GM12891 (cell line): ENCODE measurements around the gene ABLIM2.

Experiments
- DNase-seq: peaks from one replicate; pipeline ENCODE4 v3.0.0; 2011; ENCODE audit warnings: low spot score; ENCODE audit not compliant: insufficient read length
- FAIRE-seq: peaks from 2 replicates; lab custom pipeline; 2011; peaks lifted over from hg19 to GRCh38; lab: Jason Lieb, UNC
- PAX5 ChIP-seq: IDR thresholded peaks from 2 replicates; pipeline ENCODE4 v1.6.1; 2011; ENCODE audit warnings: low read length, moderate library complexity, mild to moderate bottlenecking; ENCODE audit not compliant: insufficient read depth, severe bottlenecking
- POLR2A ChIP-seq: IDR thresholded peaks from 2 replicates; pipeline ENCODE4 v1.6.1; 2011; ENCODE audit warnings: low read depth, low read length, control low read depth
- POLR2AphosphoS5 ChIP-seq: IDR thresholded peaks from 2 replicates; pipeline ENCODE4 v1.6.1; 2011; ENCODE audit warnings: low read depth, low read length, control low read depth
- POU2F2 ChIP-seq: IDR thresholded peaks from 2 replicates; pipeline ENCODE4 v1.6.1; 2011; ENCODE audit warnings: low read depth, mild to moderate bottlenecking, control low read depth, low read length, moderate library complexity
- SPI1 ChIP-seq: IDR thresholded peaks from 2 replicates; pipeline ENCODE4 v1.6.1; 2011; ENCODE audit warnings: low read depth, low read length, control low read depth
- TAF1 ChIP-seq: IDR thresholded peaks from 2 replicates; pipeline ENCODE4 v1.6.1; 2011; ENCODE audit warnings: low read depth, low read length, control low read depth

Gene ABLIM2

DNA sequence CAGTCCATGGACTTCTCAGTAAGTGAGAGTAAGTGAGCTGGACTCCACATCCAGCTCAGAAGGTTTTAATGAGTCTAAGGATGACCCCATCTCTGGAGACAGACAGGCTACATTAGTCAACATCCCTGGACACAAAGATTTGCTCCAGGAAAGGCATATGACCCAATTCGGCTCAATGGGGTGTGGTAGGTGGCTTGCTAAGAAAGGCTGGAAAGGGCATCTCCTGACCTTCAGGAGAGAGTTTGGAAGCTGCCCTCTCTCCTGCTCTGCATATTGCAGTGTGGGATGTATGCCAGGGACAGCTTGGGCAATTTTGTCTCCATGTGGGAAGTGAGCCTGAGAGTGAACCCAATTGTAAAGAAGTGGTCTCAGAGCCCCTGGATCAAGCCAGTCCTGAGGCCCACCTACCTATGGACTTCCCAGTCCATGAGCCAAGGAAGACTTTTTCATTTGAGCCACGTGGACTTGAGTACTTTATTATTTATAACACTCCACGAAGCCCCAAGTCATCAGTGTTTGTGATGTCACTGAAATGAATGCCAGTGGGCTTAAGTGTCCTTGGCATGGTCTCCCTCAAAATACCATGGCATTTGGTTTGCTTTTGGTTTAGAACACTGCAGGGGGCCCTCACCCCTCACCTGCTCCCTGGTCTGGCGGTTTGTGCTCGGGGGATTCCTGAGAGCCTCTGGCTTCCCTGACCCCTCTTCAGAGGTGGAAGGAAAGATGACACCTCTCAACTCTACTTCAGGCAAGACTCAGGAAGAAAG lies 10.4 kb upstream of the ABLIM2 start:
- TF ChIP-seq PAX5: no peak
- no peak for DNase-seq
- no peak for FAIRE-seq

DNA sequence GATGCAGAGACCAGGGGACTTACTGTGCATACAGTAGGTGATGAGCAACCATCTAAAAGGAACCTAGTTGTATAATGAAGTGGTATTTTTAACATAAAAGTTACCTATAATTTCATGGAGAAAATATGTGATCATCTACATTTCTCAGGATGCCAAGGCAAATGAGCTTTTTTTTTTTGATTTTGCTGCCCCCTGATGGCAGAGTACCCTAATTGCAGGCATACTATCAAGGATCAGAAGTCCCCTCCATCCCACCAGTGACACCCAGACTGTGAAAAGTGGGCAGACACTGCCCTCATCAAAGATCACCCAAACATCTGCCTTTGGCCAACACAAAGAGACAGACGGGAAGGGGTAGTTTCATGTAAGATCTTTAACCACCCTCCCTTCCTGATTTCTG lies 9.6 kb upstream of the ABLIM2 start:
- TF ChIP-seq TAF1: no peak
- TF ChIP-seq SPI1: no peak
- no peak for TF ChIP-seq POLR2A
- TF ChIP-seq PAX5: no peak
- no peak for TF ChIP-seq POU2F2
- no peak for TF ChIP-seq POLR2AphosphoS5
- FAIRE-seq: no peak
- DNase-seq: no peak

DNA sequence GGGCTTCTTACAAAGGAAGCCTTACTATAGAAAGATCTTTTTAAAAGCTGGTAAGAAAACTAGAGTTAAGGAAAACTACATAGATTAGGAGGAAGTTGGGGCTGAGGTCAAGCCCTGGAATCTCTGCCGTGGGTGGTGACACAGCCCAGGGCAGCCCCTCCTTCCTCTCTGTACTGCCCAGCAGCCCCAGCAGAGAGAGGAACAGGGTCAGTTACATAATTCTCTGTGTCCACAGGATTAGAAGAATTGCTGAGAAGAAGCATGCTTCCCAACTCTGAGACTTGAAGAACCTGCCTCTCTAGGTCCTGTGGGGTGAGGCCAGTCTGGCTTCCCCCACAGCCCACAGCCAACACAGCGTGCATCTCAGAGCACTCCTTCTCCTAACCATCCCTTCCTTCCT lies 9.2 kb upstream of the ABLIM2 start:
- DNase-seq: no peak
- no peak for TF ChIP-seq SPI1
- no peak for TF ChIP-seq POLR2A
- no peak for TF ChIP-seq PAX5
- FAIRE-seq: no peak

DNA sequence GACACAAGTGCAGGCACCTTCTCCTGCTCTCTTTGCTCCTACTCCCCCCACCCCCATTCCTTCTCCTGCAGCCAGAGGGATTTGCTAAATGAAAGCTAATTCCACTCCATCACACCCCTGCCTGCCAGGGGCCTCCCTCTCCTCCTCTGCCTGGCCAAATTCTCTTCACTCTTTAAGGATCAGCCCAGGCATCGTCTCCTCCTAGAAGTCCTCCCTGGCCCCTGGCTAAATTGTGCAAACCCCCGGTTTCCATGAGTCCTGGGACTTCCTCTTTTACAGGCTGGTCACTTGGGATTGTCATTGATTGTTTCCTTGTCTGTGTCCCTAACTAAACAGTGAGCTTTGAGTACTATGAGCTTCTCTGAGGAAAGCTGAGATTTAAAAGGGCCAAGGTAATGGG lies 8.7 kb upstream of the ABLIM2 start:
- DNase-seq: no peak

DNA sequence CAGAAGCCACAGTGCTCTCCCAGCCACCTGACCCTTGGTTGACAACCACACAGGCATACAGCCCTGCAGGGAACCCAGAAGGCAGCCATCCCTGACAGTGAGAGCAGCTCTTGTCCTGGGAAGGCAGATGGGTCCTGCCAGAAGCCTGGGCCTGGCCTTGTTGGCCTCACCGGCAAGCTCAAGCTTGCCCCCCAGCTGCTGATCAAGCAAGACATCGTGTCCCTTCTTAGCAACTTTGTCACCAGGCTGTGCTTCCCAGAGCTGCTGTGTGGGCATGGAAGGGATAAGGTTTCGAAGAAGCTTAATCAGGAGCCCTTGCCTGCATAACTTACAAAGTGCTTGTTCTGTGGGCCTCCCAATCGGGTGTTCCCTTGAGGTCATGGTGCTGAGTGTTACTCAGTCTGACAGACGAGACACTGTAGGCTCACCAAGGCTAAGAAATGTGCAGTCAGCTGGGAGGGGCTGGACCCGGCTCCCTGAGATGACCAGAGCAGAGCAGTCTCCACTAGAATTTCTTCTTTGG lies 6.8 kb upstream of the ABLIM2 start:
- no peak for FAIRE-seq
- TF ChIP-seq POU2F2: no peak
- TF ChIP-seq POLR2A: no peak
- TF ChIP-seq TAF1: no peak
- no peak for TF ChIP-seq PAX5
- no peak for DNase-seq

More for the DNA sequence above, 8.7 kb upstream of the ABLIM2 start:
- no peak for FAIRE-seq
- TF ChIP-seq POLR2A (no peak), POU2F2 (no peak), POLR2AphosphoS5 (no peak), SPI1 (peak; percentile 53), TAF1 (no peak)

DNA sequence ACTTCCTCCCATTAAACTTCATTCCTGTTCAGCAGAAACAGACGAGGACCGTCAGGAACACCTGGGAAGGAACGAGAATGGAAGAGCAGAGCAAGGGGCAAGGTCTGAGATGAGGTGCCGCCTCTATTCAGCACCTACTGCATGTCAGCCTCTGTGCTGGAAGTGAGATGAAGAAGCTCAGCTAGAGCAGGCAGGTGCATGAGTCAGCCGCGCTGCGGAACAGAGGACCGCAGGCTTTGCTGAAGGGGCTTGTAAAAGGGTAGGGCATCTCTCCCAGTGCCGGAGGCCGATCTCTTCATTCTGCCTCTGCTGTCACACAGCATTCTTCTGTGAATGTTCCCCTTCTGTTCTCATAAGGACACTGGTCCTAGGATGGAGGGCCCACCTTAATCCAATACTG lies 6.1 kb upstream of the ABLIM2 start:
- FAIRE-seq: no peak
- no peak for DNase-seq
- no peak for TF ChIP-seq POU2F2
- TF ChIP-seq SPI1: no peak
- TF ChIP-seq POLR2A: no peak
- TF ChIP-seq PAX5: no peak
- TF ChIP-seq TAF1: no peak
- no peak for TF ChIP-seq POLR2AphosphoS5

DNA sequence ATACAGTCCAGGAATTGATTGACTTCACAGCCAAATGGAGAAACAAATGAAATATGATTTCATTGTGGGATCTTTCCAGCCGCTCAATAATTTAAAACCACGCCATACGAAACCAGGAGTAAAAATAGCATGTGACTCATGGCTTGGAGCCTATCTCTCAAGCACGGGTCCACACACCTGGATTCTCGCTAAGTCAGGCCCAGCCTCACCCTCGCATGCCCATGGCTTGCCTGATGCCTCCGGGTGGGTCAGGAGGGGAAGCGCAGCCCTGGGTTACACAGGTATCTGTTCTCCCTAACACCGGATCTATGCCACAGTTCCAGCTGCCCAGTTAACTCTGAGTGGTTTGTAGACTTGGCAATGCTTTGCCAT lies 5.6 kb upstream of the ABLIM2 start:
- TF ChIP-seq POLR2AphosphoS5: no peak
- no peak for TF ChIP-seq SPI1
- TF ChIP-seq TAF1: no peak
- no peak for TF ChIP-seq PAX5
- no peak for TF ChIP-seq POLR2A
- TF ChIP-seq POU2F2: no peak
- DNase-seq (no peak), FAIRE-seq (no peak)

DNA sequence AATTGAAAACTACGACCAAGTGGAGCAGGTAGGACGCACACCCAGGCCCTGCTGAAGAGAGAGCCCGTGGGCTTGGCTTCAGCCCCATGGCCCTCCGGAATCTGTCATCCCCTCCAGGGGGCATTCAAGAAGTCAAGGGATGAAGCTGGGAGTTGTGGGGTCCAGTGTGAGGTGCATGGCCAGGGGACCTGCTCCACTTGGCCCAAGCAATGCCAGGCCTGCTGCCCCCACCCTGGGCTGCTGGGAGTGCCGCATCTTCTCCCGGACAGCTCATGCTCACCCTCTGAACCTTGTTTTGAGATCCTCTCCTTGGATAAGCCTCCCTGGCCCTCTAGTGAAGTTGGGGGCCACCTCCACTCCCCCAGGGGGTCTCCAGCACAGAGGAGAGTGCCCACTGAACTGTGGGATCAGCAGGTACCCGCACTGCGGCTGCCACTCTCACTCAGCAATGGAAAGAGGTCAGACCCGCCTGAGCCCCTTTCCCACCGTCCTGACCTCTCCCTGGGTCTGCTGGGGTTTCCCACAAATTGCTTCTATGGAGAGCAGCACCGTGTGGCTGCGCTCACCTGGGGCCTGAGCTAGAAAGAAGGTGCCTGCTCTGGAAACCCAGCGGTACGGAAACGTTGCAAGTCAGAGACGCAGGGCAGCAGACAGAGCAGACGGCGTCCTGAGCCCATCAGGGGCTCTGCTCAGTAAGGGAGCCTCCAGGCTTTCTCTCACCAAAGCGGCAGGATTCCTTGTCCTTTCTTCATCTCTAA lies 5.0 kb upstream of the ABLIM2 start:
- FAIRE-seq (no peak), DNase-seq (no peak)
- TF ChIP-seq POLR2AphosphoS5 (no peak), TAF1 (no peak), SPI1 (no peak), POLR2A (no peak), POU2F2 (no peak), PAX5 (no peak)

DNA sequence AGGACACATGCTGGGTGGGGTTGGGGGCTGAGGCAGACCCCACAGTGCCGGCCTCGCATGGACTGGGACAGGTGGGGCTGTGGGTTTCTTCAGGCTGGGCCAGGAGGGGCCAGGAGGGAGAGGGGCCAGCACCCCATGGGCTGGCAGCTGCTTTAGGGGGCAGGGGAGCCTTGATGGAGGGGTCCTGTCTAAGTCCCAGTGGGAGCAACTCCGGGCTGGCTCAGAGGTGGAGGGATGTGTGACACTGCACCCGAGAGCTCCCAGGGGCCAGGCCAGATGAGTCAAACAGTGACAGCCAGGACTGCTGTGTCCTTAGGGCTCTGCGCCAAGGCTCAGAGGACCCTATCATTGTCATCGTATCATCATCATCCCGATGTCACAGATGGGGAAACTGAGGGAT lies 4.4 kb upstream of the ABLIM2 start:
- no peak for DNase-seq
- FAIRE-seq: no peak
- no peak for TF ChIP-seq SPI1
- TF ChIP-seq POU2F2: no peak
- no peak for TF ChIP-seq POLR2A
- no peak for TF ChIP-seq TAF1
- TF ChIP-seq POLR2AphosphoS5: no peak

DNA sequence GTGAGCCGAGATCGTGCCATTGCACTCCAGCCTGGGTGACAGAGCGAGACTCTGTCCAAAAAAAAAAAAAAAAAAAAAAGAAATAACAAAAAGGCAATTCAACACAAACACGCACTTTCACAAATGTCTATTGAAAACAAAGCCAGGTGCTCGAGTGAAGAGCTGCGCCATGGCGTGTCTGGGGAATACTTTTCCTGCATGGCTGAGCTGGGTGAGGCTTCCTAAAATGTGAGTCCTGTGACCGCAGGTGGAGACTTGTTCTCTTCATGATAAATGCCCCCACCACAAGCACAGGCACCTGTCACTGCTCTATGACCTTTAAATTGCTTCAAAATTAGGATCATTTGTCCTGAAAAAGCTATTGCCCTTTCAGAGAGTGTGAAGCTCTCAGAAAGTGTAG lies 4.0 kb upstream of the ABLIM2 start:
- FAIRE-seq (no peak), DNase-seq (no peak)
- no peak for TF ChIP-seq POLR2AphosphoS5

DNA sequence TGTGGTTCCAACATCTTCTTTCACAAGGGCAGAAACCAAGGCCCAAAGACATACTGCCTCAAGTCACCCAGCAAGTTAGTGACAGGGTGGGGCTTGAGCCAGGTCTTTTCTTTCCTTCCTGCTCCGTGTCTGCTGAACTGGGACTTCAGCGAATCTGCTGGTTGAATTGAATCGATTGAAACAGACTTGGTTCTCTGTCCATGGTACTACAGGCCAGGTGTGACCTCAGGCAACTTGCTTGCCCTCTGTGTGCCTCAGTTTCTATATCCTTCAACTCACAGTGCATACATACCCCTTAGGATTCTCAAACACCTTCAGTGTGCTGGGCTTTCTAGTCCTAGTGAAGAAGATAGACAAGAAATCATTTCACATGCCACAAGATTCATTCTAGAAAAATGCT lies 2.0 kb upstream of the ABLIM2 start:
- no peak for DNase-seq
- FAIRE-seq: no peak
- no peak for TF ChIP-seq PAX5
- TF ChIP-seq SPI1: no peak
- TF ChIP-seq POLR2AphosphoS5: no peak
- TF ChIP-seq POU2F2: no peak
- TF ChIP-seq POLR2A: no peak
- TF ChIP-seq TAF1: no peak
